SHP77 treated with DMSO at 0.1 percent for 48 hours (cell line): ENCODE measurements around the gene AATF.

ENCODE experiments used
- DNase-seq: peaks from one replicate; lab custom pipeline; 2025; lab: John Stamatoyannopoulos, UW

Gene AATF

DNA sequence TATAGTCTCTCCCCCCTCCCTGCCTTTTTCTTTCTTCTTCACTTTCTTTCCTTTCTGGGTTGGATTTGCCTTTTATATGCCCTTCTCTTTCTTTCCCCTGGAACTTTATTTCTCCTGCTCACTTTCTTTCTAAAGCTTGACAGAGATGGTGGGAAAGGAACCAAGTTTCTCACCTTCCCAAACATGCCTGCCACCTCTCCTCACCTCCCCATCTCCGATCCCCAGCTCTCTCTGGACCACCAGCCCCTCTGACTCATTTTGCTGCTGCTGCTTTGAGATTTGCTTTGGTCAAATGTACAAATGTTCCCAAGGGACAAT is 18.2 kb upstream of the AATF start:
- DNase-seq, result no peak

DNA sequence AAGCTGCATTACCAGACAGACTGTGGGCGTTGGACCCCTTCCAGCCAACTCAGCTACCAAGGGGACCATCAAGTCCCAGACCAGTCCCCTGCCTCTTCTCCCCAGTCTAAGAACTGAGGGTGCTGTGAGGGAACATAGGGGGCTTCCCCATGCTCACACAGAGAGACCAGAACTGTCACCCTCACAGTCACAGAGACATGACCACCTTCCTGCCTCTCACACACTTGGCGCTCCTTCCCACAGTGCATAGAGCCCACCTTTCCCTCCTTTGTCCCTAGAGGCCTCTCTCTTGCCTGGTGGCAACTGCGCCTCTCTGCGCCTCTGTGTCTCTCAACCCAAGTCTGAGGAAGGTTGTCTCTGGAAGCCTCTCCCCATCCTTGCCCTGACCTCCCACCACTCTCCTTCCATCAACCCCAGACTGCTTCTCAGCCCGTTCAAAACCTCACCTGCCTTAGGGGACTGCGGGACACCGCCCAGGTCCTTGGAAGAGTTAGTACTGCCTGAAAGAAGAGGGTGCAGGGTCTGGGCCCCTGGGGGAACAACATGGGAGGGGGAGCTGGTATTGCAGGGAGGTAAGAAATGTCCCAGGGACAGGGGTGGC is 17.6 kb upstream of the AATF start:
- DNase-seq, result no peak

DNA sequence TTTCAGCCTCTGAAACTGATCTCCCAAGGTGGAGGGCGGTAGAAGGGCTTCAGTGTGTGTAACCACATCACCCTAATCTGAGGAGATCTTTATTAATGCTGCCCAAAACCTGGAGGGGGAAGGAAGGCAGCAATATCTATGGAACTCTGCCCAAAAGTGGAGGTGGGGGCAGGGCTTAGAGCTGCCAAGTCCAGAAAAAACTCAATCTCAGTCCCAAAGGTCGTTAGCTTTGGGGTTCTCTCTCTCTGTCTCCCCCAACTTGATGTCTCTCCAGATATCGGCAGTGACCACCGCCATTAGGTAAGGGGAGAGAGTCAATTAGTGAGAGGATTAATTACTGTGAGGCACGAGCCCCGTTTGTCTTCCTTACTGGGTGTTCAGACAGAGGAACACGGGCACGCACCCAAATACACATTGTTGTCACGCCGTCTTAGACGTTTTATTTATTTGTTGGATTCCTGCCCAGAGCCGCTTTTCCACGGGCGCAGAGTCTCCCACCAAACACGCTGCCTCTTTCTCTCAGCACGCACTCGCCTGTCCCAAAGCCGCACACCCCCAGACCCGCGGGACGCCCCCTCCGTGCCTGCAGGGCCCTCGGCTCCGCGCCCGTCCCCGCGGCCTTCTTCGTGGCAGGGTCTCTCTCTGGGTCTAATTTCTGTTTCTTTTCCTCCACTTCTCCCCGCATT is 16.9 kb upstream of the AATF start:
- no peak for DNase-seq

DNA sequence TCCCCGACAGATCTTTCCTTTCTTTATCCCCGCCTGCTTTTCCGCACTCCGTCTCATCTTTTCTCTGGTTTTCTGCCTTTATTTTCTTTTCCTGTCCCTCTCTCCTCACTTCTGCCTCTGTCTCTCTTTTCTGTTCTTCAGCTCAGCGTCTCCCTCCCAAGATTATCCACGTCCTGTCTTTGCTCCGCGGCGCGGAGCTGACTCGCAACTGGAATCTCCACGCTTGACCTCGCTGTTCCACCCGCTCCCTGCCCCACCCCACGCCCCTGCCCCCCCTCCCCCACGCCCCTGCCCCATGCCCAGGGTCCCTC is 16.4 kb upstream of the AATF start:
- no peak for DNase-seq

DNA sequence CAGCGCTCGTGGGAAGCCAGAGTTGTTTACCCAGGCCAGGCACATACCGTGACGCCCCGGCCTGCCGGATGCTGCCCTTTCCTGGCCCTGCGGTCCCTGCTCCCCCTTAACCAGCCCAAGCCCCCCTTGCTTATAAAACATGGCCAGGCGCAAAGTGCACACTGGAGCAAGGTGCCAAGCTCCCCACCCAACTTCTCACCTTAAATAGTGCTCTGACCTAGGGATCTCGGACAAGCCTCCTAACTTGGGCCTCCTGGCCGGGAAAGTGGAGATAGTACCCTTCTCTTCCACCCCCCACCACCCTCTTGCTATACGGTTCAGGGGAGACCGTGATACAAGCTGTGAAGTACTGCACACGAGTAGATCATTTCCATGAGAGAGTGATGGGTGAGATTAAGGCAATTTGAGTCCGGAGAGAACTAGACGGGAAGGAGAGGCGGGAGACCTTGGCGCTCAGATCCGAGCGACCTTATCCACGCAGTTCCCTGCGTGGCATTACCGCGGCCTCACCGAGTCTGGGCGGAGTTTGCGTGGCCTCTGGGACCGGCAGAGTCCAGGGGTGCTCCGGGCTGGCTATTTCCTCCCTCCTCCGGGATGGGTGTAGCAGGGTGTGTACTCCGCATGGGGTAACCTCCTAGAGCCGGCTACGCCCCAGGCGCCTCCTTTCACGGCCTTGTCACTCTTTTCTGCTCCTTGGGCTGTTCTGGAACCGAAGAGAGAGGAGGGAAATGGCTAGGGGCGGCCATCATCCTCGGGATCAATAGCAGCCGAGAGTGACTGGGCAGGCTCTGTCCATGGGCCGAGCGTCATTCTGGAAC is 15.9 kb upstream of the AATF start:
- DNase-seq, result no peak

DNA sequence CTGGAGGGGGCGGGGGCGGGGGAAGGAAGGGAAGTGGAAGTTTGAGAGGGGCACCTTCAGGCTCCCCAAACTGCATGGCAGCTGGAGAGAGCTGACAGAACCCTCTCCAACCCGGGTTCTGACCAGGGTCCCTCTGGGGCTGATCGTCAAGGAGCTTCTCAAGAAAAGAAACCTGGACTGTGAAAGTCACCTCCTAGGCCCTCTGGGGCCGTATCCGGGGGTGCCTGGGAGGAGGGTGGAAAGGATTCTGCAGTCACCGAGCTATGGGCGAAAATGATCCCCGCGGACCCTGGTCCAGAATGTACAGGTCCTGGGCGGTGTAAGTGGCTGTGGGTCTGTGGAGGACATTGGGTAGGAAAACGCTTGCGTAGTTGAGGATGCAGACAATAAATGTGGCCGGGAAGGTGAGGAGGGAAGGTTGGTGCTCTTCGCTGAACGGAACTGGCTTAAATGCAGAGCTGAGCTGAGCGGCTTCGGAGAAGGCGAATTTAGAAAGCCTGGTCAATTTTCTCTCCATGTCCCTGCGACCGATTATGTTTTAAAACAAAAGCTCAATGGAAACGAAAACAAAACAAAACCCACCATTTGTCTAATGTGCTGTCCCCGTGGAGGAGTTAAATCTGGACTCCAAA is 15.1 kb upstream of the AATF start:
- no peak for DNase-seq

DNA sequence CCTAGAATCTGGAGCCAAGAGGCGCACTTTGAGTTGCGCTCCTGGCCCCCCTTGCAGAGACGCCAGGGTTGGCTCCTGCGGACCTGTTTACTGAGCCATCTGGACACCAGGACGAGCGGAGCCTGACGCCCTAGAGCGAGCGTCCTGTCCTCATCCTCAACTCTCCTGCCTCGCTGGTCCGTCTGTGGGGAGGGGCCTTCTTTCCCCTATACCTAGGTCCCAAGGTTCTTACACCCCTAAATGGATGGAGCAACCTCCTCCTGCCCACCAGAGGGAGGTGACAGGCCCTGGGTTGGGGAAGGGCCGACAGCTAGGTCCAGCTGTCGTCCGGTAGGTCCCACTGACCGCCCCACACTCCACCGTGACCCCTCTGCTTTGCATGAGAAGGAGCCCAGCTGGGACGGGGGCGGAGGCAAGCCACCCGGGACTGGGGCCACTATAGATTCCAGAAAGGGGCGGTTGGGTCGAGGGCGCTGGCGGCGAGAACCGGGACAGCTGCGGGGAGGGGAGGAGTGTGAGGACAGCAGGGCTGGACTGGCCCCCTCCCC is 14.5 kb upstream of the AATF start:
- DNase-seq, result no peak

DNA sequence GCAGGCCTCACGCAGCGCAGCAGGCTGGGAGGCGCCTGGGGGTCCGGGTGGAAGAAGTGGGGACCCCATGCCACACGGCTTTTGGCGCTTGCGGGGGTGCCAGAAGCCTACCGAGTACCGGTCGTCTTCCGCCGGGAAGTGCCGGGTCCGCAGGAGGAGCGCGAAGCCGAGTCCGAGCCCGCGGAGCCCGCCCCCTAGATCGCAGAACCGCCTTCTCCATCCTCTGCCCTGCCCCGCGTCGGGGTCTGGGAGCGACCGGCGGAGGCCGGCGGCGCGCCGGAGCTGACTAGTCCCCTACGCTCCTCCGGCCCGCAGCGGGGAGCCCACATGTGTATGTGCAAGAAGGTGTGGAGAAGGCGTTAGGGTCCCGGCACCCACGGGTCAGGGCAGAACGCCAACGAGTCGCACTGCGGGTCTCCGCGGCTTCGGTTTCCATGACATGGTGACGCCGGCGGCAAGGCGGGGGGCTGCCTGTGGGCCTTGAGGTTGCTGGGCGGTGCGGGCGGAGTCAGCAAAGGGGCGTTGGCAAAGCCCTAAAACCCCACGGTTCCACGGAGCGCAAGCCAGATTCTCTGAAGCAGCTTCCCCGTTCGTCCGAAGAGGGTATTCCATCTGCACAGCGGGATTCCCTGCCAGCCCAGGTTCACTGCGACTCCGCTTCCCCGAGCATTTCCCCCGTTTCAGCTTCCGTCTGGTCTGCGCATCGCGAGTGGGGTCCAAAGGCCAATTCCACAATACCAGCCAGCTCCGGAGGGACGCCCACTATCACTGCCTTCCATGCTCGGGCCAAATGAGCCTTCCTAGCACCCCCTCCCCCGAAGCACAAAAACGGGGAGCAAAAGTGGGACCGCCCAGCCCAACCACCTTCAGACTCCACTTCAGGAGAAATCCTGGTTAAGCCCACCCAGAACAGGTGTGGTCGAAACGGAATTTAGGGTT is 13.8 kb upstream of the AATF start:
- no peak for DNase-seq

DNA sequence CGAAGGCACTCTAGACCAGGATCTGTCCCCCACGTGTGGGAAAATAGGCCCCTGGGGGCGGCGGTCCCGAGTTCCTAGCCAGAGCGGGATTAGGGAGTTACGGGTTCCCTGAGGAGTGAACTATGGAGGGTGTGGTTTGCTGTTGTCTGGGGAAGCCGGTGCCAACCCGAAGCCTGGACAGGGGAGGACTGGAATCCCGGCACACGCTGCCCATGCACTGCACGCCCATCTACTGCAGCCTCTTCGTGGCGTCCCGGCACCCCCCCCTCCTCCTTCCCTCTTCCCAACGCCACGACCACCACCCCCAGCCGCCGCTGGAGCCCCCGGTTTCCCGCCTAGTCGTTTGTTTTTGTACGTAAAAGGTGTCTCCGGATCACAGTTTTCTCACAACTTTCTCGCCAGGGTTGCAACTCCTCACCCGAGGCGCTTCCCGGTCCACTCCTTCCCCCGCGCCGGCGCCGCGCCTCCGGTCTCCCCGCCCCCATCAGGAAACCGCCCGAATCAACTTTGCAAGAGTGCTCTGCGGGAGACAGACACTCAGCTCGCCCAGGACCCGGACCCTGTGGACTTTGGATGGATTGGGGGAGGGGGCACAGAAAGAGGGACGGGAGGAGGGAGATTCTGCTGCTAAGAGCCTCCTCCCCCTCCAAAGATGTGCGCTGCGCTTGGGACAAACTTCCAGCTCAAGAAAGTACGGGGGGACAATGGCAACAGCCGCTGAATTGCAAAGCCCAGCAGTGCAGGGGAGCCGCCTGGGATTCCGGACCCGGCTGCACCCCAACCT is 12.9 kb upstream of the AATF start:
- DNase-seq, result no peak

DNA sequence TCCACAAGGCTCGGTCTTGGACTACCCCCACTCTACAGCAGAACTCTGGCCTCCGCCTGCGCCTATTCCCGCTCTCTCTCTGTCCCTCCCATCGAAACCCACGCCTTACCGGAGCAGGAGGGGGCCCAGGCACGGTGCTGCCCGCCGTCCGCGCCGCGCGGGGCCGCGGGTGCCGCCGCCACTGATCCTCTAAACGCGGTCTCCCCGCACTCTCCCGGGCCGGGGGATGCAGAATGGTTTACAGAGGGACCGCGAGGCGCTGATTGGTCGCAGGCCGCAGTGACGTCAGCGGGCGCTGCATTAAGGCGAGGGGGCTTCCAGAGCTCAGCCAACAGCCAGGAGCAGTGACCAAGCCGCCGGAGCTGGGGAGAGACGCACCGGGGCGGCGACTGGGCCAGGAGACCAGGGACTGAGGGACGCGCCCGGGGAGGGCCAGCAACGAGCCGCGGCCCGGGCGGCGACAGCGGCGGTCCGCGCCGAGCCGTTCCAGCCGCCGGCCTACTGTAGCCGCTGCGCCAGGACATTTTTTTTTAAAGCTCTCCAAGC is 12.2 kb upstream of the AATF start:
- DNase-seq, result no peak

DNA sequence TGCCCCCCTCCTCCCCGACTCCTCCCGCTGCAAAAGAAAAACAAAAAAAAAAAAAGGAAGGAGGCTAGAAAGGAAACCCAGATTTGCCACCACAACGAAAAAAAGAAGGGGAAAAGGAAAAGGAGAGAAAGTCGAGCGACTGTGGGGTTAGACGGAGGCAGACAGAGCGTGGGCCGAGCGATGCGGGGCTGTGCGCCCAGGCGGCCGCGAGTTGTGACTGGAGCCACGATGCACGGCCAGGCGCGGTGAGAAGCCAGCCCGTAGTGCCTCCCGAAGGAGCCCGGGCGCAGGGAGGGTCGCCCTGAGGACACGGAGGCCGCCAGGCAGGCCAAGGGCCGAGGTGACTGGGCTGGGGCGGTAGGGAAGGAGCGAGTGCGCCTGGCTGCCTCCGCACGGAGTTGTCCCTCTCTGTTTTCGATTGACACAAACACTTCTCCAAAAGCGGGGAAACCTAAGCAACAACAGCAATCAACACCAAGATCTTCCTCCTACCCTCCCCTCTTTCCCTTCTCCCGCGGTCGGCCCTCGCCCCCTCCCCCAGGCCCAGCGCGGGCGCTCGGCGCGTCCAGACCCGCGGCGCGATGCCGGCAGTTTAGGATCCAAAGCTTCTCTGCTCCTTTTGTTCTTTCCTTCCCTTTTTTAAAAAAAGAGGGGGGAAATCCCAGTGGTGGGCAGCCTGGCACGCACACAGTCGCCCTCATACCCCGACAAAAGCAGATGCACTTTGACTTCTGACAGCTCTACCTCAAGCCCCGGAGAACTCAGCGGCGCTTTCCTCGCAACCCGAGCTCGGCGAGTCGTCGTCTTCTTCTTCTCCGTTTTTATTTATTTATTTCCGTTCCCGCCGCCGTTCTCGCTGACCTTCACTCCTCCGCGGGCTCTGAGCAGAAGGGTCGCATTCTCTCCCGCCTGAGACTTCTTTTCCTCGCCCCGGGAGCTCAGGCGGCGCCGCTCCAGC is 11.5 kb upstream of the AATF start, which contains the start of gene LHX1:
LHX1 (plus strand) TSS at position 475 of the 958 bp plus-strand sequence. CDS start 723 bp downstream, outside the sequence.
- DNase-seq, result no peak

DNA sequence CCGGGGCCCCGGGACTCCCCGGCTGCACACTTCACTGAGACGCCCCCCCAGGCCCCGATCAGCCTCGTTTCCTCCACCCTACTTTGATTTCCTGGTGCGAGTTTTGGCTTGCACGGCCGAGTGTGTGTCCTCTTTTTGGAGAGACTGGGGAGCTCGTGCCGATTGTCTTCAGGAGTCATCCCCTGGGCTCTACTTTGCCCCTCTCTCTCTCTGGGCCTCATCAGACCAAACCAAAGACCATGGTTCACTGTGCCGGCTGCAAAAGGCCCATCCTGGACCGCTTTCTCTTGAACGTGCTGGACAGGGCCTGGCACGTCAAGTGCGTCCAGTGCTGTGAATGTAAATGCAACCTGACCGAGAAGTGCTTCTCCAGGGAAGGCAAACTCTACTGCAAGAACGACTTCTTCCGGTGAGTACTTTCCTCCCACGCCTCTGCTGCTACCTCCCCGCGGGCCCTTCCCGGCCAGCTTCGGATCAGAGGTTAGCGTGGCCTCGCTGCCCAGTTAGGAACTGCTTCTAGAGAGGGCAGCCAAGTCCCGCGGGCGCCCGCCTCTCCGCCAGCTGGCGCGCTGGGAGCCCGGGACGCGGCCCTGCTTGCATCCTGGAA is 10.7 kb upstream of the AATF start:
- no peak for DNase-seq

DNA sequence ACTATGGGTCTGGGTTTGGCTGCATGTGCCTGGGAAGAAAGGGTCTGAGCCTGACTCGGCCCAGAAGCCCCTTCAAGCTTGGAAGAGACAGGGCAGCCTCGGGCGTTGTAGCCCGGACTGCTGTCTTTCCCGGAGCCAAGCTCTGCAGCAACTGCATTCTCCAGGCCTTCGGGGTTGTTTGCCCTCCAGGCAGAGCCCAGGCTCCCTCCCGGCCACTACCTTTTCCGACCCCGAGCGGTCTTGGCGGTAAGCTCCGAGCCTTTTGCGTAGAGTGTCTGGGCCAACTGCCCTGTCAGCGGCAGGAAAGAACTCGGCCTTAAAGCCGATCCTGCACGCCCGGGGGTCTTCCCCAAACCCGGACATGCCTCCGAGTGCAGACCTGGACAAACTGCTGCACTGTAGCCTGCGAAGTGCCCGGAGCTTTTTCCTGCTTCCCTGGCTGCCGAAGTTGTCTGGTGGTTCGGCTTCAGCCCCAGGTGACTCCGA is 10.1 kb upstream of the AATF start:
- no peak for DNase-seq

DNA sequence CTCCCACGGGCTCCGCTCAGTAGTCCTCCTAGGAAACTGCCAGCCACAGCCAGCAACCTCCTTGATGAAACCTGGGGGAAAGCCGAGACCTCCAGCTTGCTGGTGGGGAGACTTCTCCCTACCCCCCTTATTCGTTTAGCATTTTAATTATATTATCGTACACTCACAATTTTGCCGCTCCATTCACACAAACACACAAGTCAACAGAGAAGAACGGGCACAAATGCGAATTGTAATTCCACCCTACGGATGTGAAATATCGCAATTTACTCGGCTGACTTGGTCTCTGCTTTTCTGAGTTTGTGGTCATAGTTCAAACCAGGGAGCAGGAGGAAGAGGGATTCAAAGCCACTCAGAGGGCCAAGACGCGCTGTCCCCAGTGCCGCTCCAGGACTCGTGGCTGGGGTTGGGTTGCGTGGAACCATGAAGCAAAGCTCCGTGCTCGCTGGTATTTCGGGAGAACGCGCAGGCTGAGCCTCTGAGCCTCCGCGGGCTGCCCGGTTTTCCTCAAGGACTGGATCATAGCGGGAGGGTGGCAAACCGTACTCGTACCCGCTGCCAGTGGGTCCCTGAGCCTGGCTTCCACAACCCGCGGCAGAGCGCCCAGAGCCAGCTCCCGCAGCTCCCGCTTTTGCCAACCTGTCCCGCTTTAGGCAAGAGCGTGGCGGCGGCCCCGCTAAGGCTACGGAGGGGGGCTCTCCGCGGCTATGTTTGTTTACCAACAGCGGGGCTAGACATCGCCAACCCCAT is 9.5 kb upstream of the AATF start:
- DNase-seq, result no peak

DNA sequence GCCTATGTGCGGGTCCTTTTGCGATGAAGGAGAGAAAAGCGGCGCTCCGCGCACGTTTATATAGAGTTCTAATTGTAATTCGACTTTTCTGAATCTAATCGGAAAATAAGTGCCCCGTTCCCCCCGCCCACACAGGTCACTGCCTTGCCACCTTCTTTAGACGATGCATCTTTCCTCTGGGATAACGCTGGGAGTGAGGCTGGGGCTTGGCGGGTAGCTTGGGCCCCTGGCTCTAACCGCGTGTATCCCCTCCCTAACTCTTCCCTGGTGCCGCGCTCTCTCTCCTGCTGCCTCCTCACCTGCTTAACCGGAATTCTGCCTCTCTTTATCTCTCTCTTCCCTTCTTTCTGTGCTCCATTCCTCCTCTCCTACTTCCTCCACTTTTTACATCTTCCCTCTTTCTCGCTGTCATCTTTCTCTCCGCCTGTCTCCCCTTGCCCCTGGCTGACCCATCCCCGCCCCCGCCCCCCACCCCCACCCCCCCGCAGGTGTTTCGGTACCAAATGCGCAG is 8.9 kb upstream of the AATF start:
- no peak for DNase-seq

DNA sequence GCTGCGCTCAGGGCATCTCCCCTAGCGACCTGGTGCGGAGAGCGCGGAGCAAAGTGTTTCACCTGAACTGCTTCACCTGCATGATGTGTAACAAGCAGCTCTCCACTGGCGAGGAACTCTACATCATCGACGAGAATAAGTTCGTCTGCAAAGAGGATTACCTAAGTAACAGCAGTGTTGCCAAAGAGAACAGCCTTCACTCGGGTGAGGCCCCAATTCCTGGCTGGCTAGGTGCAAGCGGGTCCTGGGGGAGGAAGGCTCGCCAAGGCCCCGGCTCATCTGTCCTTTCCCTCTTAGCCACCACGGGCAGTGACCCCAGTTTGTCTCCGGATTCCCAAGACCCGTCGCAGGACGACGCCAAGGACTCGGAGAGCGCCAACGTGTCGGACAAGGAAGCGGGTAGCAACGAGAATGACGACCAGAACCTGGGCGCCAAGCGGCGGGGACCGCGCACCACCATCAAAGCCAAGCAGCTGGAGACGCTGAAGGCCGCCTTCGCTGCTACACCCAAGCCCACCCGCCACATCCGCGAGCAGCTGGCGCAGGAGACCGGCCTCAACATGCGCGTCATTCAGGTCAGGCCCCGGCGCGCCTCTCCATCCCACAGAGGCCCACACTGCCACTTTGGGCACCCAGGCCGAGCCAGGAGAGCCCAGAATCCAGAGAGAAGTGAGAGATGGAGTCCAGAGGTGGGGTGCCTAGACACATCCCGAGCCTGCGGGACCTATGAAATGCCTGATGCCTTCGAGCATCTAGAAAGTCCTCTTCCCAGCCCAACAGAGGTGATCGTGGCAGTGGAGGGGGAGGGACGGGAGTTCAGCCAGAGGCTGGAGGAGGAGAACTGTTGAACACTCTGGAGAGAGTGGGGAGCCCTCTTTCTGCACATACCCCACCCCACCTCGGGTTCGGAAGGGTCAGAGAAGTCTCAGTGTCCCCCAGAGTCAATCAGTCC is 8.2 kb upstream of the AATF start:
- no peak for DNase-seq
